Mesenchymal stem cell (in vitro differentiated cells and primary cell): ENCODE measurements around the gene HJURP.

Experiments
- DNase-seq: peaks from one replicate; pipeline ENCODE4 v3.0.0-alpha.2; 2013
- H2AFZ ChIP-seq: one replicate; pipeline ENCODE4 v1.6.1; 2013; ENCODE audit warnings: low read depth, mild to moderate bottlenecking, control low read depth, inconsistent platforms, low read length, moderate library complexity
- H2AK5ac ChIP-seq: 2 replicates; pipeline ENCODE4 v1.6.1; 2013; ENCODE audit warnings: low read length, moderate library complexity, mild to moderate bottlenecking, inconsistent platforms; ENCODE audit not compliant: severe bottlenecking
- H2BK120ac ChIP-seq: one replicate; pipeline ENCODE4 v1.6.1; 2013; ENCODE audit warnings: low read depth, mild to moderate bottlenecking, inconsistent platforms, low read length, moderate library complexity
- H2BK12ac ChIP-seq, 2 experiments: one replicate each; pipeline ENCODE4 v1.6.1; 2013; ENCODE audit warnings: inconsistent platforms in 2 of 2, low read length in 2 of 2, mild to moderate bottlenecking in 2 of 2, moderate library complexity in 2 of 2, control low read depth in 1 of 2
- H2BK15ac ChIP-seq: one replicate; pipeline ENCODE4 v1.6.1; 2013; ENCODE audit warnings: mild to moderate bottlenecking, low read depth, inconsistent platforms; ENCODE audit not compliant: poor library complexity, severe bottlenecking
- H2BK5ac ChIP-seq: 2 replicates; pipeline ENCODE4 v1.6.1; 2013; ENCODE audit warnings: low read depth, mild to moderate bottlenecking, low read length, control low read depth, inconsistent platforms; ENCODE audit not compliant: poor library complexity, severe bottlenecking
- H3K14ac ChIP-seq, 2 experiments: one replicate each; pipeline ENCODE4 v1.6.1; 2013; ENCODE audit warnings: inconsistent platforms in 2 of 2, low read length in 2 of 2, control low read depth in 1 of 2, mild to moderate bottlenecking in 1 of 2, moderate library complexity in 1 of 2
- H3K18ac ChIP-seq, 2 experiments: one replicate each; pipeline ENCODE4 v1.6.1; 2013; ENCODE audit warnings: inconsistent platforms in 2 of 2, low read length in 2 of 2, control low read depth in 1 of 2, low read depth in 1 of 2, mild to moderate bottlenecking in 1 of 2
- H3K23ac ChIP-seq, 2 experiments: one replicate each; pipeline ENCODE4 v1.6.1; 2013; ENCODE audit warnings: inconsistent platforms in 2 of 2, low read length in 2 of 2, mild to moderate bottlenecking in 2 of 2, moderate library complexity in 2 of 2, control low read depth in 1 of 2
- H3K27ac ChIP-seq: 2 replicates; pipeline ENCODE4 v1.5.1; 2013; ENCODE audit warnings: mild to moderate bottlenecking, moderate library complexity, low read length, control low read depth, inconsistent platforms; ENCODE audit not compliant: poor library complexity, severe bottlenecking
- H3K27me3 ChIP-seq, 2 experiments: 2 replicates each; pipeline versions ENCODE4 v1.6.1 to v1.7.0; 2013; ENCODE audit warnings: low read length in 2 of 2, mild to moderate bottlenecking in 2 of 2, moderate library complexity in 2 of 2, control low read depth in 1 of 2, inconsistent platforms in 1 of 2; ENCODE audit not compliant: control insufficient read depth in 1 of 2, insufficient read depth in 1 of 2
- H3K36me3 ChIP-seq, 2 experiments: 2 replicates each; pipeline versions ENCODE4 v1.6.1 to v1.7.0; 2013; ENCODE audit warnings: low read length in 2 of 2, control low read depth in 1 of 2, inconsistent platforms in 1 of 2, low read depth in 1 of 2, mild to moderate bottlenecking in 1 of 2; ENCODE audit not compliant: insufficient read depth in 2 of 2, control insufficient read depth in 1 of 2
- H3K4ac ChIP-seq, 2 experiments: one replicate each; pipeline ENCODE4 v1.6.1; 2013; ENCODE audit warnings: inconsistent platforms in 2 of 2, low read length in 2 of 2, mild to moderate bottlenecking in 2 of 2, moderate library complexity in 2 of 2, control low read depth in 1 of 2, low read depth in 1 of 2
- H3K4me1 ChIP-seq: 2 replicates; pipeline ENCODE4 v1.6.1; 2013; ENCODE audit warnings: low read depth, low read length, control low read depth; ENCODE audit not compliant: control insufficient read depth, insufficient read depth
- H3K4me2 ChIP-seq: 2 replicates; pipeline ENCODE4 v1.6.1; 2013; ENCODE audit warnings: low read length, mild to moderate bottlenecking, inconsistent platforms; ENCODE audit not compliant: poor library complexity, severe bottlenecking
- H3K4me3 ChIP-seq, 2 experiments: 2 replicates each; pipeline versions ENCODE4 v1.5.1 to v1.7.0; 2013; ENCODE audit warnings: low read length in 2 of 2, mild to moderate bottlenecking in 2 of 2, control low read depth in 1 of 2, low read depth in 1 of 2; ENCODE audit not compliant: insufficient read depth in 1 of 2
- H3K79me1 ChIP-seq: replicated peaks from 2 replicates; pipeline ENCODE4 v1.6.1; 2013; ENCODE audit warnings: mild to moderate bottlenecking, control low read depth, low read length, inconsistent platforms; ENCODE audit not compliant: poor library complexity, severe bottlenecking
- H3K9ac ChIP-seq: 2 replicates; pipeline ENCODE4 v1.7.0; 2013; ENCODE audit warnings: mild to moderate bottlenecking, low read length, moderate library complexity
- H3K9me3 ChIP-seq: 2 replicates; pipeline ENCODE4 v1.7.0; 2013; ENCODE audit warnings: mild to moderate bottlenecking, low read length; ENCODE audit not compliant: control insufficient read depth
- H4K8ac ChIP-seq: one replicate; pipeline ENCODE4 v1.6.1; 2013; ENCODE audit warnings: inconsistent platforms, mild to moderate bottlenecking, low read length, moderate library complexity
- H4K91ac ChIP-seq: one replicate; pipeline ENCODE4 v1.6.1; 2013; ENCODE audit warnings: mild to moderate bottlenecking, low read length, inconsistent platforms
- WGBS: methylation state at CpG from one replicate; pipeline ENCODE4 v1.1.7; 2013; ENCODE audit warnings: mixed read lengths; 5-methylcytosine and 5-hydroxymethylcytosine counted together

HJURP gene

DNA sequence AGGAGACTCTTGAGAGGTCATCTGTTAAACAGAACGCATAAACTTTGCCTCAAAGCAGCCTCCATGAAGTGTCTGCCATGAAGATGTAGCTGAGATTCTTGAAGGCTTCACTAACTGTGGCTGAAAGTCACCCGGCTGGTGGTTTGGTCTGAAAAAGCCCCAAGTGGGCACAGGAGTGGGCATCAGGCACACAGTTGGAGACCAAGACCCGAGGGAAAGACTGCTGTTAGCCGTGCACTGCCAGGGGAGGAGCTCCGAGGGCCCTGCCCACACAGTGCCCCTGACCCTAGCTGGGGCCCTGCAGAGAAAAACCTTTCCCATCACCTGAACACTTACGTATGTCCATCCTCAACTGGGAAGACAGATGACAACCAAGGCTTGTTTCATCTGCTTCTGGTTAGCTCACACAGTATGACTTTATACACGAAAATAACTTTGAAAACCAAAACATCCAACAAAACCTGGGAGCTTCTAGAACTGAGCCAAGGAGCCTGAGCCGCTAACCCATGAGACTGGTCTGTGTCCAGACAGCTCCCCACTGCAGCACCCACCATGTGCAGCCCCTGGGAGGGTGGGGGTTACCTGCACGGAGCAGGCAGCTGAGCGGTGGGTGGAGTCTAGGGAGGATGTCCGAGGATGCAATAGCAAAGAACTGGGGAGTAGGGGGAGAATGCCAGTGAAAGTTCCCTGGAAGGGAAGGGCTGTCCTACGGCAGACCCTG is 15.4 kb downstream of the HJURP start:
- Histone ChIP-seq H2BK120ac (no peak overlapping the region), H3K27ac (no peak overlapping the region), H3K4me1 (peaks cover 8% of the 10 kb centered on the region), H3K36me3 (peaks cover 21% of the 10 kb centered on the region in 2 experiments), H3K23ac (no peak overlapping the region), H2BK12ac (no peak overlapping the region), H2AFZ (no peak overlapping the region), H3K4me2 (no peak overlapping the region), H2BK15ac (no peak overlapping the region), H3K27me3 (no peaks in the 10 kb centered on the region), H2BK5ac (no peak overlapping the region), H3K18ac (no peak overlapping the region), H3K14ac (no peak overlapping the region), H3K79me1 (peaks cover 18% of the 10 kb centered on the region), H3K9ac (no peak overlapping the region), H4K8ac (peak overlapping the region; percentile 54), H3K4ac (no peak overlapping the region), H3K4me3 (no peak overlapping the region), H2AK5ac (no peak overlapping the region), H4K91ac (peak overlapping the region; percentile 65), H3K9me3 (no peaks in the 10 kb centered on the region)
- no peak for DNase-seq
- 95% methylated on average over 12 of the region's 12 CpGs for WGBS

DNA sequence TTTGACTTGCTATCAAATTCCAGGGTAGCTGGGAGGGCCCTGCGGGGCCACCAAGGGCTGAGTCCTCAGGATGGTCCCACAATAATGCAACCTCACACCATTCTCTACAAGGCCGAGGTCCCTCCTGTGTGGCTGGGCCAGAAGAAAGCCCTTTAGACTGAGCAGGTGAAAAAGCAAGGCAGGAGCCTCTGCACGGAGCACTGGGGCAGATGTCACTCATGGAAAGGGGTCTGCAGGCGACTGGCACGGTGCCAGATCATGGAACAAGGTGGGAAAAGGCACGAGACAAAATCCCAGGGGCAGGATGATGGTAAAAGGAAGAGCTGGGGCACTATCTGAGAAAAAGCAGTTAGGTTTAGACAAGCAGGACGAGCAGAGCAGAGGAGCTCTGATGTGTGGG is 16.1 kb downstream of the HJURP start:
- 93% methylated on average over 7 of the region's 7 CpGs for WGBS
- Histone ChIP-seq H3K4me1 (peaks cover 8% of the 10 kb centered on the region), H3K27ac (no peak overlapping the region), H2BK120ac (no peak overlapping the region), H3K9ac (no peak overlapping the region), H2BK15ac (no peak overlapping the region), H3K4me2 (no peak overlapping the region), H3K27me3 (no peaks in the 10 kb centered on the region), H3K23ac (no peak overlapping the region), H2BK12ac (no peak overlapping the region), H2AFZ (no peak overlapping the region), H3K79me1 (peaks cover 20% of the 10 kb centered on the region), H3K9me3 (no peaks in the 10 kb centered on the region), H4K91ac (no peak overlapping the region), H3K4ac (no peak overlapping the region), H3K4me3 (no peak overlapping the region), H2BK5ac (no peak overlapping the region), H4K8ac (peak overlapping the region; percentile 55), H3K36me3 (peaks cover 15 to 21% of the 10 kb centered on the region in 2 experiments), H3K18ac (no peak overlapping the region), H2AK5ac (no peak overlapping the region), H3K14ac (no peak overlapping the region)
- no peak for DNase-seq

DNA sequence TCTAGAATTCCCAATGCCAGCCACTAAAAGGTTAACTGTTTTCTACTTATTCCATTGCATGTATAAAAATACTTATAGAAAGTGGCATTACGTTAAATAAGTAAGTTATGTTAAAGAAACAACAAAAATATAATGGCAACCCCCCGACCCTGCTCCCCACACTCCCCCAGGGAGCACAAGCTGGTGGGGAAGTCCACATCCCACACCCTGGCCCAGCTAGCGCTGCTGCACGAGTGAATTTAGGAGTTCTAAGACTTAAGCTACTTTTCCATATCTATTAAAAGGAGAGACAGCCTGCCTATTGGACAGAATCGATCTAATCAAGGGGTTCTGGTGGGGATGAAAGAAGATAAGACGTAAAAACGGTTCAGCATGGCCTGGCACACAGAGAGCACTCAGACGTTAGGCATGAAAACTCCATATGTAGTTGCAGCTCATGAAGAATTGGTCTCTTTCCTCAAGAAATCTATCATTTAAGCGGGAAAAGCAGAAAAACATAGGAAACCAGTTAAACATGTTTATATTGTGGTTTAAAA is 16.6 kb downstream of the HJURP start:
- Histone ChIP-seq H3K4ac (no peak overlapping the region), H3K4me1 (peaks cover 11% of the 10 kb centered on the region), H3K27me3 (no peaks in the 10 kb centered on the region), H3K4me3 (no peak overlapping the region), H2AFZ (no peak overlapping the region), H2AK5ac (no peak overlapping the region), H3K36me3 (peaks cover 13 to 21% of the 10 kb centered on the region in 2 experiments), H4K91ac (no peak overlapping the region), H3K14ac (no peak overlapping the region), H2BK15ac (no peak overlapping the region), H4K8ac (no peak overlapping the region), H2BK5ac (no peak overlapping the region), H3K9ac (no peak overlapping the region), H3K27ac (no peak overlapping the region), H3K18ac (no peak overlapping the region), H3K4me2 (no peak overlapping the region), H3K23ac (no peak overlapping the region), H3K9me3 (no peaks in the 10 kb centered on the region), H2BK120ac (no peak overlapping the region), H2BK12ac (no peak overlapping the region), H3K79me1 (peaks cover 20% of the 10 kb centered on the region)
- 94% methylated on average over 5 of the region's 9 CpGs for WGBS
- no peak for DNase-seq

DNA sequence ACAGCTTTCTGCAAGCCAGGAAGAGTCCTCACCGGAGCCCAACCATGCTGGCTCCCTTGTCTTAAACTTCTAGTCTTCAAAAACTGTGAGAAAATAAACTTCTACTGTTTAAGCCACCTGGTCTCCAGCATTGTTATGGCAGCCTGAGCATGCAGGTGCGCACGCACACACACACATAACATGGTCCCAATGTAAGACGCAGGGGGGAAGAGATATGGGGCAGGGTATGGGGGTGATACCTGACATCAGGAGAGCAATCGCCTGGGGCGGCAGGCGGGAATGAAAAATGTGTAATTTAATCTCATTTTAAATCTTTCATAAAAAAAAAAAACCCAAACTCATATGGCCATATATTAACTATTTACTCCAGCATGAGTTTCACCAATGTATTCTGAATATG is 18.0 kb downstream of the HJURP start:
- no peaks in the 10 kb centered on the region for H3K27me3 ChIP-seq
- H4K91ac ChIP-seq, result no peak overlapping the region
- peaks cover 11% of the 10 kb centered on the region for H3K4me1 ChIP-seq
- H3K79me1 ChIP-seq, result peaks cover 16% of the 10 kb centered on the region
- no peak overlapping the region for H2BK12ac ChIP-seq
- H3K9ac ChIP-seq, result no peak overlapping the region
- no peak overlapping the region for H3K4me3 ChIP-seq
- H2BK5ac ChIP-seq, result no peak overlapping the region
- no peak overlapping the region for H2BK120ac ChIP-seq
- no peaks in the 10 kb centered on the region for H3K9me3 ChIP-seq
- H2AK5ac ChIP-seq, result no peak overlapping the region
- no peak overlapping the region for H3K4me2 ChIP-seq
- no peak overlapping the region for H3K4ac ChIP-seq
- no peak overlapping the region for H3K18ac ChIP-seq
- H3K36me3 ChIP-seq, result peaks cover 2 to 21% of the 10 kb centered on the region in 2 experiments
- H4K8ac ChIP-seq, result no peak overlapping the region
- no peak overlapping the region for H3K23ac ChIP-seq
- 98% methylated on average over 4 of the region's 7 CpGs for WGBS
- no peak for DNase-seq
- H2BK15ac ChIP-seq, result no peak overlapping the region
- no peak overlapping the region for H3K27ac ChIP-seq
- no peak overlapping the region for H2AFZ ChIP-seq
- H3K14ac ChIP-seq, result no peak overlapping the region
